Mammary epithelial cell (primary cell): Measurements from ENCODE around the gene SH3BP5L.

Experiments used
- EZH2 ChIP-seq: IDR thresholded peaks from 2 replicates; pipeline ENCODE4 v1.6.1; 2012; ENCODE audit warnings: low read length, inconsistent platforms, borderline replicate concordance
- TF ChIP-seq, protein P1 (sequence below), 2 donors: IDR thresholded peaks in 1 of 2; conservative IDR thresholded peaks in 1 of 2; 2 replicates each; pipeline ENCODE4 v1.5.1; 2011 to 2012; ENCODE audit warnings: inconsistent platforms in 2 of 2, low read length in 2 of 2, mild to moderate bottlenecking in 2 of 2, control low read depth in 1 of 2, low read depth in 1 of 2; ENCODE audit not compliant: insufficient read depth in 1 of 2; ENCODE audit errors: extremely low read depth in 1 of 2

- TF ChIP-seq, protein P1, sequence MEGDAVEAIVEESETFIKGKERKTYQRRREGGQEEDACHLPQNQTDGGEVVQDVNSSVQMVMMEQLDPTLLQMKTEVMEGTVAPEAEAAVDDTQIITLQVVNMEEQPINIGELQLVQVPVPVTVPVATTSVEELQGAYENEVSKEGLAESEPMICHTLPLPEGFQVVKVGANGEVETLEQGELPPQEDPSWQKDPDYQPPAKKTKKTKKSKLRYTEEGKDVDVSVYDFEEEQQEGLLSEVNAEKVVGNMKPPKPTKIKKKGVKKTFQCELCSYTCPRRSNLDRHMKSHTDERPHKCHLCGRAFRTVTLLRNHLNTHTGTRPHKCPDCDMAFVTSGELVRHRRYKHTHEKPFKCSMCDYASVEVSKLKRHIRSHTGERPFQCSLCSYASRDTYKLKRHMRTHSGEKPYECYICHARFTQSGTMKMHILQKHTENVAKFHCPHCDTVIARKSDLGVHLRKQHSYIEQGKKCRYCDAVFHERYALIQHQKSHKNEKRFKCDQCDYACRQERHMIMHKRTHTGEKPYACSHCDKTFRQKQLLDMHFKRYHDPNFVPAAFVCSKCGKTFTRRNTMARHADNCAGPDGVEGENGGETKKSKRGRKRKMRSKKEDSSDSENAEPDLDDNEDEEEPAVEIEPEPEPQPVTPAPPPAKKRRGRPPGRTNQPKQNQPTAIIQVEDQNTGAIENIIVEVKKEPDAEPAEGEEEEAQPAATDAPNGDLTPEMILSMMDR (conservative IDR thresholded peaks at IDR 0.05 in 1 of 2, IDR thresholded peaks at IDR 0.05 in 1 of 2; ENCODE audit: extremely low read depth in 1 of 2, insufficient read depth in 1 of 2, low read depth in 1 of 2, low read length in 2 of 2): no peak
- no peak for TF ChIP-seq EZH2
These were observed 1.4 kb downstream of the SH3BP5L start for GRCh38 chr1:248824301-248824700.
